ENCODE measurements around the gene MYO10. TPM values are rescaled to one million over a fixed set of nuclear protein-coding genes. Genes with fewer than 3 reads are reported as not detected.

The MYO10 gene
- total RNA-seq, 4 donors from 2014 or later: 21.0 to 29.8 (median 27.3) TPM

DNA sequence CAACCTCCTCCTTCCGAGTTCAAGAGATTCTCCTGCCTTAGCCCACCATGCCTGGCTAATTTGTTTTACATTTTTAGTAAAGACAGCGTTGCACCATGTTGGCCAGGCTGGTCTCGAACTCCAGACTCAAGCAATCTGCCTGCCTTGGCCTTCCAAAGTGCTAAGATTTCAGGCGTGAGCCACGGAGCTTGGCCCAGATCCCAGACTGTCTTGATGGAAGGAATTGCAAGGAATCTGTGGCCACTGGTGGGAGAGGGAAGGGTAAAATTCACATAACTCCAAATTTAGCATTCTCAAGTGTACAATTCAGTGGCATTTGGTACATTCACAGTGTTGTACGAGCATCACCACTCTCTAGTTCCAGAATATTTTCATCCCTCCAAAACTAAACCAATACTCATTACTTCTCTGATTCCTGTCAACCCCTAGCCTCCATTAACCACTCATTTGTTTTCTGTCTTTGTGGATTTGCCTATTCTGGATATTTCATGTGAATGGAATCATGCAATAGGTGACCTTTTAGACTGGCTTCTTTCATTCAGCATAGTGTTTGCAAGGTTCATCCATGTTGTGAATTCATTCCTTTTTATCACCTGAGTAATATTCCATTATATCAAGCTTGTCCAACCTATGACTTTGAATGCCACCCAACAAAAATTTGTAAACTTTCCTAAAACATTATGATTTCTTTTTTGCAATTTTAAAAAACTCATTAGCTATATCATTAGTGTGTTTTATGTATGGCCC lies 8.9 kb upstream of the MYO10 start:
- Histone ChIP-seq H3K27me3 (peaks cover 0 to 3% (median 0%) of the 10 kb centered on the region in 4 donors), H3K27ac (no peak overlapping the region), H3K4me3 (no peak overlapping the region), H3K4me1 (no peaks in the 10 kb centered on the region), H3K36me3 (no peaks in the 10 kb centered on the region), H3K9me3 (peaks cover 0 to 13% (median 6%) of the 10 kb centered on the region in 3 donors)
- 65 to 76% methylated on average over 6 of the region's 6 CpGs for WGBS, 2 donors
- DNase-seq: no peak
- TF ChIP-seq POLR2A (IDR thresholded peaks at IDR 0.05): no peak
- TF ChIP-seq, protein P1, sequence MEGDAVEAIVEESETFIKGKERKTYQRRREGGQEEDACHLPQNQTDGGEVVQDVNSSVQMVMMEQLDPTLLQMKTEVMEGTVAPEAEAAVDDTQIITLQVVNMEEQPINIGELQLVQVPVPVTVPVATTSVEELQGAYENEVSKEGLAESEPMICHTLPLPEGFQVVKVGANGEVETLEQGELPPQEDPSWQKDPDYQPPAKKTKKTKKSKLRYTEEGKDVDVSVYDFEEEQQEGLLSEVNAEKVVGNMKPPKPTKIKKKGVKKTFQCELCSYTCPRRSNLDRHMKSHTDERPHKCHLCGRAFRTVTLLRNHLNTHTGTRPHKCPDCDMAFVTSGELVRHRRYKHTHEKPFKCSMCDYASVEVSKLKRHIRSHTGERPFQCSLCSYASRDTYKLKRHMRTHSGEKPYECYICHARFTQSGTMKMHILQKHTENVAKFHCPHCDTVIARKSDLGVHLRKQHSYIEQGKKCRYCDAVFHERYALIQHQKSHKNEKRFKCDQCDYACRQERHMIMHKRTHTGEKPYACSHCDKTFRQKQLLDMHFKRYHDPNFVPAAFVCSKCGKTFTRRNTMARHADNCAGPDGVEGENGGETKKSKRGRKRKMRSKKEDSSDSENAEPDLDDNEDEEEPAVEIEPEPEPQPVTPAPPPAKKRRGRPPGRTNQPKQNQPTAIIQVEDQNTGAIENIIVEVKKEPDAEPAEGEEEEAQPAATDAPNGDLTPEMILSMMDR (IDR thresholded peaks at IDR 0.05): no peak
- intact Hi-C loops (cut with DNase I): no loop called here

DNA sequence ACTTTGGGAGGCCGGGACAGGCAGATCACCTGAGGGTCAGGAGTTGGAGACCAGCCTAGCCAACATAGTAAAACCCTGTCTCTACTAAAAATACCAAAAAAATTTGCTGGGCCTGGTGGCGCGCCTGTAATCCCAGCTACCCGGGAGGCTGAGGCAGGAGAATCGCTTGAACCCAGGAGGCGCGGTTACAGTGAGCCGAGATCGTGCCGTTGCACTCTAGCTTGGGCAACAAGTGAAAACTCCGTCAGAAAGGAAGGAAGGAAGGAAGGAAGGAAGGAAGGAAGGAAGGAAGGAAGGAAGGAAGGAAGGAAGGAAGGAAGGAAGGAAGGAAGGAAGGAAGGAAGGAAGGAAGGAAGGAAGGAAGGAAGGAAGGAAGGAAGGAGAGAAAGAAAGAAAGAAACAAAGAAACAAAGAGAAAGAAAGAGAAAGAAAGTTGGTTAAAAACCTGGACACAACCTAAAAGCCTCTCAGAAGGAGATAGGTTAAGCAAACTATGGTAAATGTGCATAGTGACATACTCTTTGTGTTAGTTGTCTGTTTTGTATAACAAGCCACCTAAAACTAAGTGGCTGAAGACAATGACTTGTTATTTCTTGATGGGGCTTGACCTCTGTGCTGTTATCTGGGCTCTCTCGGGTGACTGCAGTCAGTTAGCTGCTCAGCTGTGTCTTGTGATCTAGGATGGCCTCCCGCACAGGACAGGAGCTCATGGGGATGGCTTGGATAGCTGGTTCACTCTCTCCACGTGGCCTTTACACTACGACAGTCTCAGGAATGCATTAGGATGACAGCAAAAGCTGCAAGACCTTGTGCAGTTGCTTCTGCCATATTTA lies 8.0 kb upstream of the MYO10 start:
- WGBS, 2 donors: 82 to 86% methylated on average over 8 to 15 of the region's 15 CpGs
- intact Hi-C loops (cut with DNase I): no loop called here
- H3K27ac ChIP-seq: no peak overlapping the region
- TF ChIP-seq, protein P1 (IDR thresholded peaks at IDR 0.05): no peak
- no peak for TF ChIP-seq POLR2A (IDR thresholded peaks at IDR 0.05)
- DNase-seq: no peak
- peaks cover 0 to 13% (median 6%) of the 10 kb centered on the region in 3 donors for H3K9me3 ChIP-seq
- no peaks in the 10 kb centered on the region for H3K36me3 ChIP-seq
- H3K4me1 ChIP-seq: no peaks in the 10 kb centered on the region
- H3K4me3 ChIP-seq: no peak overlapping the region
- H3K27me3 ChIP-seq: peaks cover 0 to 7% (median 0%) of the 10 kb centered on the region in 4 donors

DNA sequence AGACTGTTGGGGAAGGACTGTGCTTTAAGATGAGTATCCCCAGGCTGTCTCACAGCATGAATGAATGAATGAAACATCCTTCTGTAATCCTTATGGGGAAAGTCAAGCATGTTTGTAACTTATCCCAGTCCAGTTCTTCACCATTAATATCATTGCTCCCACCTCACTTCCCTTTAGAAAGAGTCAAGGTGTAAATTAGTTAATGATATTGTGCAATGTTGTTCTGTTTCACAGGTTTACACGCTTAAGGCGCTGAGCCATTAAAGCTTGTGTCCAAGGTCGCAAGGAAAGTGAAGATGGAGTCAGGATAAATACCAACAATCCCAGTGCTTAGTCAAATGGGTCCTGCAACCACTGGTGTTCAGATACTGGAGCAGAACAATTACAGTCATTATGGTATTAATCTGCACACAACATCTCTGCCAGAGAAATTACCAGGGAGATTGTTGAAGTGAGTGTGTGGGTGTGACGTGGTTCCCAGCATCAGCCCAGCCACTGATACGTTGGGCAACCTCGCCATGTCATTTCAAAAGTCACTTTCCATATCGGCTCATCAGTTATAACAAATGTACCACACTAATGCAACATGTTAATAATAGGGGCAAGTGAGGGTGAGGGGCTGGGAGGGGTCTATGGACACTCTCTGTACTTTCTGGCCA lies 1.5 kb upstream of the MYO10 start:
- H3K36me3 ChIP-seq: no peaks in the 10 kb centered on the region
- H3K4me1 ChIP-seq: peaks cover 0 to 48% (median 8%) of the 10 kb centered on the region in 3 donors
- H3K4me3 ChIP-seq: no peak overlapping the region
- H3K27me3 ChIP-seq: peaks cover 0 to 38% (median 0%) of the 10 kb centered on the region in 4 donors
- DNase-seq: no peak
- WGBS, 2 donors: 63 to 74% methylated on average over 7 of the region's 7 CpGs
- no peak for TF ChIP-seq POLR2A (IDR thresholded peaks at IDR 0.05)
- TF ChIP-seq, protein P1 (IDR thresholded peaks at IDR 0.05): no peak
- no peaks in the 10 kb centered on the region for H3K9me3 ChIP-seq
- intact Hi-C loops (cut with DNase I): loop anchor here (10.0 kb wide), 2 partner anchors 153 to 197 kb away; no protein-coding TSS in a partner anchor
- peak overlapping the region in 1 of 4 donors; percentile 93 for H3K27ac ChIP-seq

DNA sequence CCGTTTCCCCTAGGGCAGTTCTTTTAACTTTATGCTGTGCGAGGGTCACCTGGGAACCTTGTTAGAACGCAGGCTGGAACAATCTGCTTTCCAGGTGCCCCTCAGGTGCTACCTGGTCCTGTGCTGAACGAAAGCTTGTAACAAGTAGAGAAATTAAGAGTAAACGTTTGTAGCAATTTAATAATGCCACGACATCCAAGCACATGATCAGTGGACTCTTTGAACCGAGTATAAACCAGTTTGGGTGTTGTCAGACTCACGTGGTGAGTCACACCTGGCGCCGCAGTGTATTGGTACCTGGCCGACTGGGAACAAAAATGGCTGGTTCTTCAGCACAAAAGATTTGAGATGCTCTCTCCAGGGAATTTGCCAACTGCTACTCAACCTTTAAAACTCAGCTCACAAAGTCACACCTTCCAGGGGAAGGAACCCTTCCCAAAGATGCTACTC lies 926 bp upstream of the MYO10 start:
- Histone ChIP-seq H3K4me1 (peaks cover 0 to 54% (median 11%) of the 10 kb centered on the region in 3 donors), H3K36me3 (no peaks in the 10 kb centered on the region), H3K4me3 (peak overlapping the region; percentile 82 to 83 (median 83)), H3K27ac (peak overlapping the region; percentile 84 to 94 (median 91)), H3K9me3 (no peaks in the 10 kb centered on the region), H3K27me3 (peaks cover 0 to 38% (median 0%) of the 10 kb centered on the region in 4 donors)
- DNase-seq: no peak
- TF ChIP-seq POLR2A (IDR thresholded peaks at IDR 0.05): no peak
- TF ChIP-seq, protein P1 (IDR thresholded peaks at IDR 0.05): no peak
- intact Hi-C loops (cut with DNase I): loop anchor here (10.0 kb wide), 2 partner anchors 152 to 198 kb away; no protein-coding TSS in a partner anchor
- 19 to 20% methylated on average over 9 to 10 of the region's 11 CpGs for WGBS, 2 donors
